Dedifferentiated amniotic fluid mesenchymal stem cell (primary cell): ENCODE measurements around the gene NUAK1.

Experiments used
- DNase-seq: peaks from one replicate; pipeline ENCODE4 v3.0.0-alpha.2; 2016; ENCODE audit errors: extremely low spot score

The NUAK1 gene

GRCh38 chr12:106110626-106111300 lies 28.0 kb downstream of the NUAK1 start:
- DNase-seq, result no peak

GRCh38 chr12:106109168-106109910 lies 29.4 kb downstream of the NUAK1 start:
- DNase-seq, result no peak

DNA sequence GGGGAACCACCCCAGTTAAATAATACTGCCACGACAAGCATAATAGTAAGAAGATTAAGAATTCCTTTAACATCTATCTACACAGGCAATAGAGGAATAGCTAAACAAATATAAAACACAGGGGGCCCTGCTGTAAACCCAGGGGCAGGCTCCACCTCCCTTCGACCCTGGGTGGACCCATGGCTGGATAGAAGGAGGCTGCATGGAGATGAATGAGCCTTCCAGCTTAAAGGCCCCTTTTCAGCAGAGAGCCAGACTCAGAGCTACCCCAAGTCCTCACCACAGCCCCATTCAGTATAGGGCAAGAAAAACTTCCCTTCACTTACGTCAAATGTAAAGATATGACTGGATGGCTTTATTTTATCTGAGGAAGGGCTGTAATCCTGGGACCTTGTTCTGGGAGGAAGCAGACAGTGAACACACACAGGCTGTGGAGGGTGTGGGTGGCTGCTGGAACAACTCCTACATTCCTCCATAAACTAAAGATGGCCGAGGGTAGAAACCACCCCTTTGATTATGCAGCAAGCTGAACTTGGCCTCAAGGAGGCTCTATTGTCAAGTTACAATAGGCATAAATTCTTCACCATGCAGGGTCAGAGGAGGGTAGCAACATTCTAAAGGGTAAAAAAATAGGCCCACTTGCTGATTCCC lies 30.4 kb downstream of the NUAK1 start:
- peak; percentile 54 for DNase-seq

GRCh38 chr12:106107566-106107965 lies 31.2 kb downstream of the NUAK1 start:
- no peak for DNase-seq

GRCh38 chr12:106106892-106107291 lies 31.9 kb downstream of the NUAK1 start:
- peak; percentile 47 for DNase-seq

GRCh38 chr12:106106061-106106566 lies 32.6 kb downstream of the NUAK1 start:
- no peak for DNase-seq

DNA sequence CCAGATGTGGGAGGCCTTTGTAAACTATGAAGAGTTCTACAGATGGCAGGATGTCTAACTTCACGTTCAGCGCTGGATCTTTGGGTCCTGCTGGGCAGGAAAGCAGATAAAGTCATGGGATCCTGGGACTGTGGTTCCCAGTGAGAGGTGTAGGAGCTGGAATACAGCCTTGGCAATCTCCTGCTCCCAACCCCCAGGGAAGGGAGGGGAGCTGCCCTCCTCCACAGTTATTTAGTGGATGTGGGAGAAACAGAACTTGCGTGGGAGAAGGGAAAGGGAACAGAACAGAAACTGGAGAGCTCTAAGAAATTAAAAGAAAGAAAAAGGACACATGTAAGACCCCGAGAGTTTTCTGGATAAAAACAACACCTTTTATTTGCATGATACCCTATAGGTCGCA lies 37.0 kb downstream of the NUAK1 start:
- DNase-seq, result no peak

DNA sequence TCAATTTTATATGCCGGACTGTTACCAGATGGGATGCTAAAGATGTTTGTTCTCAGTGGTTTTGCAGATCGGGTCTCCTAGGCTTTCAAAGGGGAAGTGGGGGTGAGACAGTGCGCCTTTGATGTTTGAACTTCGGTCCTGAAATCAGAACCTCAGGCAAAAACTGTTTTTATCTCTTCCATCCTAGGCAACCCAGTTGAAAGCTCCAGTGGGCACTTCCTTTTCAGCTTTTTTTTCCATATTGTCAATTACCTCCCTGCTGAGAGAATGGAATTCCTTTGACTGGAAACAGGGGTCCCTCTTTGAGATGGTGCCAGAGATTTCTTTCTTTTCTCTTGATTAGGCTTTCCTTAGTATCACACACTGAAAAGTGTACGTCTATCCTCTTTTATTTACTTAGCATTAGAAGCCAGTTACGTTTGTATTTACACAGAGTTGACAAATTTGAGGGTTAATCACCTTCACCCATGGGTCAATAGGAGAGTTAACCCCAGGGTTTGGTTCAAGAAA lies 40.0 kb downstream of the NUAK1 start:
- DNase-seq, result no peak

DNA sequence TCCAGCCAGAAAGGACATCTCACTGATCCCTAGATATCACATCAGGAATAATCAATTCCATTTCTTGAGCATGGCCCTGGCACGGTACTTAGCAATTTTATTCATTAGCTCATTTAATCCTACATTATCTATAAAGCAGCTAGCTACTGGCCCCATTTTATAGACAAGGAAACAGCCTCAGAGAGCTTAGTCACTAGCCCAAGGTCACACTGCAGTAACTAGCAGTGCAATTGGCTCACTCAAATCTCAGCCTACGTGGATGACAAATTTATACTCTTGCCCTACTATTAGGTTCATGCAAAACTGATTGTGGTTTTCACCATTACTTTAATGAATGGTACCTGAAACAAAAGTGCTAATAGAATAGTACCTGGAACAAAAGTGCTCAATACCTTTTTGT lies 41.7 kb downstream of the NUAK1 start:
- DNase-seq, result no peak

DNA sequence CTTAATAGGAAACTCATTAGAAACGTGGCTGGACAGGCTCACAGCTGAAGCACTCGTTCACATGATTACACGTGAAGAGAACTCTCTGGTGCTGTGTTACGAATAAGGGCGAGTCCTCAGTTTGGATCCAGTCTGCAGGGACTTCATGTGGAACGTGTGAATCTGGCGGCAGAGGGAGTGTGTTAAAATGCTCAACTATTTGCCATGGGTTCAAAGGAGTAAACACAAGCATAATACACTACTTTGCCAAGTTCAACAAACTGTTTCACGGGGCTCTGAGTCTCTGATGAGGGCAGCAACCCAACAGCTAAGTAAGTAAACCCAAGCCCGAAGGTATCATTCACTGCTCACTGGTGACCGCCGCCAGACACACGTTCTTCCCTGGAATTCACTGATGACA lies 42.4 kb downstream of the NUAK1 start:
- no peak for DNase-seq

GRCh38 chr12:106094304-106094703 lies 44.5 kb downstream of the NUAK1 start:
- no peak for DNase-seq

- DNase-seq, result no peak
Observed at GRCh38 chr12:106093246-106093645, 45.5 kb downstream of the NUAK1 start.

DNA sequence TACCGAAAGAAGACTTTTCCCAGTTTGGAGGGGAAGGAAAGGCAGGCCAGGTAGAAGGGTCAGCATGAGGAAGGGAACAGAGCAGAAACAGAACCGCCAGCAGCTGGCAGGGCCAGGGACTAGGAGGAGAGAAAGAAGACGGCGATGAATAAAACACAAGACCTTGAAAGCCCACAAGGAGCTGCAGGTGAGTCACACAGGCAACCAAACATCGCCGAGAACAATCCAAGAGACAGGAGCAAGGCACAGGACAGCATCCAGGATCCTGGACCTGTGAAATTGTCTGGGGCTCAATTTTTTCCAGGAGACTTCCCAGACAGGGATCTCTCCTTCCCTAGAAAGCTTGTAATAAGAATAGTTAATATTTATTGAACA lies 47.3 kb downstream of the NUAK1 start:
- no peak for DNase-seq

GRCh38 chr12:106090591-106091445 lies 47.9 kb downstream of the NUAK1 start:
- DNase-seq, result peak; percentile 85

DNA sequence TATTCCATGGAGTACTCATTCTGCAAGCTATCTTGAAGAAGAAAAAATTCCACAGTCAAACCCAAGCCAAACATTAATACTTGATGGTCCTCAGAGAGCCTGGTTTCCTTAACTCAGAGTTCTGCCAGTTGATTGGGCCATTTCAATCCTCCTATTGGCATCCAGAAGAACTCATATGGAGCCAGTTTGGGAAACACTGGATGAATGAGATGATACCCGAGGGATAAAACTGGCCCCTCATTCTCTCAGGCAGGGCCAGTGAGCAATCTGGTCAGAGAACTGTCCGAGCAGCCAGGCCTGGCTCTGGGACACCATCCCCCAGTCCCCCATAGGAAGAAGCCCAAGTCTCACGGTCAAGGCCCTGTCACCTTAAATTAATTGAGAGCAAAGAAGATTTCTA lies 48.8 kb downstream of the NUAK1 start:
- no peak for DNase-seq

DNA sequence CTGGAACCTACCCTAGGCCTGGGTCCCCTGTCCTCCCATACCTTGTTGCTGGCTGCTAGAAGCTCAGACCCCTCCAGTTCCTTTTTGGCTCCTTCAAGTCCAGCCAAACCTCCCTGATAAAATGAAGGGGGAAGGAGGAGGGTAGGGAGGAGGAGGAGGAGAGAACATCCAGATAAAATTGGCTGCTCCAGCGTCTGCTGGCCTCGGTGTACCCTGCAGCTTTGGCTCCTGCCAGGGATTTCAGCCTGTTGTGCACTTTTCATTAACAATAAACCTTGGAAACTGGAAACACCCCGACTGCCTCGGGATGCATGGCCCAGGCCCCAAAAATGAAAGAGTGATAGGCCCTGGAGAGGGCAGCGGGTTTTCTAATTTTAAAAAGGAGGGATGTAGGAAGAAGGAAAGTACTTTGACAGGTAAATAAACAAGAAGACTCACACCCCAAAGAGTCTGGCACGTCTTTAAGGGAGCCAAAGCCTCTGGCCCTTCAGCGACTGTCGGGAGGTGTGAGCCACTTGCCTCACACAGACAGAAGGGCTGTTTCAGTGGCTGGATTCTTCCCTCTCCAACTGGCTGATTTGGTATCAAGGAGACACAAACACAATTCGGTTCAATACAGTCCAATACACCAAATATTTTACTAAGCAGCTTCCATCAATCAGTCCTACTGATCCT lies 49.8 kb downstream of the NUAK1 start:
- no peak for DNase-seq

- no peak for DNase-seq
Observed at GRCh38 chr12:106088246-106088808, 50.4 kb downstream of the NUAK1 start.

DNA sequence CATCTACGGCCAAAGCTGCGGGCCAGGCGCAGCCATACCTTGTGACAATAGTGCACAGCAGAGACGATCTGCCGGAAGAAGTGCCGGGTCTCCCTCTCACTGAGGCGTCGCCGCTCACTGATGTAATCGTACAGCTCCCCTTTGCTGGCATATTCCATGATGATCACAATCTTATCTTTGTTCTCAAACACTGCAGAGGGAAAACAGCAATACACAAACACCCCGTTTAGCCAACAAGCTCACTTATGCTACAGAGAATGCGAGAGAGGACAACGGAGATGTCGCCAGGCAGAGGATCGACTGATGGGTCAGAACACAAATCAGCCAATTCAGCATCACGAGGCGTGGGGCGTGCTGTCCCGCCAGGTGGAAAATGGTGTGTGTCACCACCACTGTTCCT lies 52.1 kb downstream of the NUAK1 start:
- no peak for DNase-seq

DNA sequence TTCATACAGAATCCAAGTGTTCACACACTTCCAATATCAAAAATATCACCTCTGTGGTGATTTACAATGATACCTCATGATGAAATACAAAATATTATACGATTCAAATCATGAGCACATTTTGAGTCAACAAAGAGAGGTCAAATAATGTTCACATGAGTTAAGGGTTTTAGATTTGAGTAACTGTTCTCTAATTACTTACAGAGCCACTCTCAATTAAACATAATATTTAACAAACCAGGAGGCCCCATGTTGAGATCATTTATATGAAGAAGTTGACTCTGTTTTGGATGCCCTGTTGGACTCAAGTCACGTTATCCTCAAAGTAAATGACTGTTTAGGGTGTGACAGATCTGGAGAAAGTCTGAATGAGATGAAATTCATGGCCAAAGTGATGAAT lies 53.5 kb downstream of the NUAK1 start:
- DNase-seq, result no peak

DNA sequence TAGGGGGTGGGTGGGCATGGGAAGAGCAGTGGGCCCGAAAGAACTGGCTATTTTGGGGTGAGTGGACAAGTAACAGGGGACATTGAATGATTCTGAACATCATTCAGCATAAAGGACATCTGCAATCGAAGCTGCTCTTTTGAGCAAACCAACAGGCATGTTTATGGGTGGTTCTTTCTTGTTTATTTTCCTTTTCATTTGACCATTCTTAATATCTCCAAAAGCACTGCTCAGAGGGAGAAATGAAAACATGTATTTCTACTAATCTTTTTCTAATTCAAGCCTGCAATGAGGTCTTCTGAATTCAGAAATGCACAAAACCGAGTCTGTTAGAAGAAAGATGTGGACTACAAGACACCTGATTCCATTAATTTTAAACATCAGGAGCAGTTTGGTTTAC lies 54.0 kb downstream of the NUAK1 start:
- DNase-seq, result no peak
